ENCODE measurements around the gene TMEM242.
A peak's percentile ranks its signal among the peaks of the same experiment; 100 is the strongest.
"Not testable (repeated sequence)": the region's sequence is repeated elsewhere in the genome, so short reads cannot be mapped to it uniquely, and the experiment has no call there.

The TMEM242 gene

DNA sequence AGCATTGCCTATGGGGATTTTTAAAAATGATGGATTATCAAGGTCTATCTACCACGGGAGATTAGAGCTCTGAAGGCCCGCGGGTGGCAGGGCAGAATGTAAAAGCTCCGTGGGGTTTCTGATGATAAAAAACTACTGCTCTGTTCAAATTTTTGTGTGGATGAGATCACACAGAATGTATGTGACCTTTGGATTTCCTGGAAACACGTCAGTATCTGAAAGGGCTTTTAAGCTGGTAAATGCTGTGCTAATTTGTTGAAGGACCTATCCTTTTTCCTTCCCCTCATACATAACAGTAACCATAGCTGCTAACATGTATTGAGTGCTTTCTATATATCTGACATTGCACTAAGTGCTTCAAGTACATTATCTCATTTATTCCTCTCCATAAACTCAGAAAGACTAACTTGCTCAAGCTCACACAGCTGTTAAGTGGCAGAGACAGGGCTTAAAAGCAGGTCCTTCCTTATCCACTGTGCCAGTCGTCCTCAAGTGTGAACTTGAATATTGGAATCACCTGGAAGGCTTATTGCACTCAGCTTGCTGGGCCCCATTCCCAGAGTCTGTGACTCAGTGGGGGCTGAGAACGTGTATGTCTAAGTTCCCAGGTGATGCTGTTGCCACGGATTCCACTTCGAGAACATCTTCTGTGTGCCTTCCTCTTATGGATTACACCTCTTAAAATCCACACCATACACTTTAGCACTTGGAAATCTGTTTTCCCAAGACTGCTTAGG is 1.9 kb upstream of the TMEM242 start:
- DNase-seq (ENCODE audit: low read depth in 2 of 2, low spot score in 1 of 2), result no peak

DNA sequence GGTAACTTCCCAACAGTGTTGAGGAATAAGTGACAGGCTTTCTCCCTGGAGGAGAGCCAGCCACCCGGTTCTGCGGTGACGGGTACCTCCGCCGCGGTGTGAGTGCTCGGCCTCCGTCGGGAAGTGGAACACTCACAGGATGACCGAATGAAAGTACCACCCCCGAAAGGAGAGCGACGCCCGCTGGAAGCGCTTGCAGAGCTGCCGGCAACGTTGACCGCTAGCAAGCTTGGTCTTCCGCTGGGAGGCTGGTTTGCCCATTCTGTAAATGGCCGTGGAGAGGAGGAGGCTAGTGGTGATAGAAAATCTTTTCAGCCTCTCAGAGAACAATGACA is 614 bp upstream of the TMEM242 start:
- DNase-seq (ENCODE audit: low read depth in 2 of 2, low spot score in 1 of 2), result no peak

DNA sequence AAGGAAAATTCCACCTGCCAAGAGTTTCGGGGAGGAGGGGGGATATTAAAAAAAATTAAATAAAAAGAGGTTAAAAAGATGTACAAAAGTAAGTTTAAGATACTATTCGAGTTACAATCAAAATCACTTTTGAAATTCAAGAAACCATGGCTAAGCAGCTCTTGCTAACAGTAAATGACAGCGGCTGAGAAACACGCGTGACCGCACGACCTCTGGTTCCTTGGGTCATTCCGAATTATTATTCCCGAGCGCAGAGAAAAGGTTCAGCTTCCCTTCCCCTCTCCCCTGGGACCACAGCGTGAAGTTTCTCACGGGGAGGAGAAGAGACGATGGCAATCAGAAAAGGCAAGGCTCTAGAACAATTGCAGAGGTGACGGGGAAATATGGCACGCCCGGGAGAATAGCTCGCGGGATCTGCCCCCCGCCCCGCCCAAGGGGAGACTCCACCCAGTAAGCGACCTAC is 496 bp downstream of the TMEM242 start:
- peak; percentile 52 to 64 for DNase-seq (ENCODE audit: low read depth in 2 of 2, low spot score in 1 of 2)

DNA sequence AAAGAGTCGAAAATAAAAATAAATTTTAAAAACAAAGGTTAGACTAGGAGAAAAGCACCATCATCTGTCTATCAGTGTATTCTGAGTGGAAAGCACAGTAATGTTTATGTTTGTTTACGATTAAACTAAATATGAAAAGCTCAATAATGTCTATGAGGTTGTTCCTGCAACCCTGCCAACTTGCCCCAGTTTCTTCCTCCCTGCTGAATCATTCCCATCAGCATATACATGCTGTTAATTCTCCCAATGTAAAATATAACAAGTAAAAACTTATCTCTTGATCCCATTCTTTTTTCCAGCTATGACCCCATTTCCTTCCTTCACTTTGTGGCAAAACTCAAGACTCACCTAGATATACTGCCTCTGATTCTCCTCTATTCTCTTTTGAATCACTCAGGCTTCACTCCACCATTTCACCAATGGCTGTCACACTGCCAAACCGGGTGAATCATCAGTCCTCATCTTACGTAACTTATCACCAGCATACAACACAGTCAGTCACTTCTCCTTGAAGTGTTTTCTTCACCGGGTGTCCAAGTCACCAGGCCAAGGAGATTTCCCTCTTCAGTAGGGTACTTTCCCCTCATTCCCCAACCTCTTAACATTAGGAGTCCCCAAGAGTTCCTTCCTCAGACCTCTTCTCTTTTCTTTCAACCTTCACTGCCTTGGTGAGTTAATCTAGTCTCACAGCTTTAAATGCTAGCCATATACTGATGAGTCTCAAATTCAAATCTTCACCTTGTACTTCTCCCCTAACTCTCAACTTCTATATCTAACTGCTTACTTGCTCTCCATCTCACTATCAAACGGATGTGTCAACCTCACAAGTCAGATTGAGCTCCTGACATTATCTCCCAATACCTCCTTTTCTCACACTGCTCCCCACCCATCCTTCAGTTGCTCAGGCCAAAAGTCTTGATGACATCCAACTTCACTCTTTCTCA is 6.2 kb downstream of the TMEM242 start:
- no peak for DNase-seq (ENCODE audit: low read depth in 2 of 2, low spot score in 1 of 2)

DNA sequence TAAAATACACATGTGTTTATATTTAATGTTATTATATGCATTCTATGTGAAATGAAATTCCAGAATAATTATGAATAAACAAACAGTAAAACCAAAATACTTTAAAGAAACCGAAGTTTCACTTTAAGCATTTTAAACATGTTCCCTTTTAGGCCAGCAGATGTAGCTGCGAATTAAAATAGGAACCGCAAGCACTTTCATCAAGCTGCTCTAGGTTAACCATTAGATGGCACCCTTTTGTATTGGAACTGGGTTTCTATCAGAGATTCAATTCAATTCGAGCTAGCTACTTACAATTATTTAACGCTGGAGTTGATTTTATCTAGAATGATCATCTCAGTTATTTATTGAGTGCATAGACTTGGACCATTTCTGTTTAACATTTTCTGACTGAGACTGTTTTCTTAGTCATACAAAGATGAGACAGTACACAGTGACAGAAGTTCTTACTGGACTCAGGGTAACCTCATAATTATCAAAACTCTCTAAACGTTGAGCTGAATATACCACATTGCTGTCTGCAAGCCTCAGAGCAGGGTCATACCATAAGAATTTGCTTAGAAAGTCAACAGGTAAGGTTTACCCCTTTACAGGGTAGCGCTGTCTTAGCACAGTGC is 8.5 kb downstream of the TMEM242 start:
- DNase-seq (ENCODE audit: low read depth in 2 of 2, low spot score in 1 of 2), result no peak

GRCh38 chr6:157313531-157314467 is 9.5 kb downstream of the TMEM242 start:
- no peak for DNase-seq (ENCODE audit: low read depth in 2 of 2, low spot score in 1 of 2)

DNA sequence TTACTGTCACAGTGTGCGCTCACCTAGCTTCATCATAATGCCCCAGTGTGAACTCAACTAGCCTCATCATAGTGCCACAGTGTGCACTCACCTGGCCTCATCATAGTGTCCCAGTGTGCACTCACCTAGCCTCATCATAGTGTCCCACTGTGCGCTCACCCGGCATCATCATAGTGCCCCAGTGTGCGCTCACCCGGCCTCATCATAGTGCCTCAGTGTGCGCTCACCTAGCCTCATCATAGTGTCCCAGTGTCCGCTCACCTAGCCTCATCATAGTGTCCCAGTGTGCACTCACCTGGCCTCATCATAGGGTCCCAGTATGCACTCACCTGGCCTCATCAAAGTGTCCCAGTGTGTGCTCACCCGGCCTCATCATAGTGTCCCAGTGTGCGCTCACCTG is 10.6 kb downstream of the TMEM242 start:
- DNase-seq (ENCODE audit: low read depth in 2 of 2, low spot score in 1 of 2), result no peak

DNA sequence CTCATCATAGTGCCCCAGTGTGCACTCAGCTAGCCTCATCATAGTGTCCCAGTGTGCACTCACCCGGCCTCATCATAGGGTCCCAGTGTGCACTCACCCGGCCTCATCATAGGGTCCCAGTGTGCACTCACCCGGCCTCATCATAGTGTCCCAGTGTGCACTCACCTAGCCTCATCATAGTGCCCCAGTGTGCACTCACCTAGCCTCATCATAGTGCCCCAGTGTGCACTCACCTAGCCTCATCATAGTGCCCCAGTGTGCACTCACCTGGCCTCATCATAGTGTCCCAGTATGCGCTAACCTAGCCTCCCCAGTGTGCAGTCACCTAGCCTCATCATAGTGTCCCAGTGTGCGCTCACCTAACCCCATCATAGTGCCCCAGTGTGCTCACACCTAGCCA is 12.6 kb downstream of the TMEM242 start:
- not testable (repeated sequence) for DNase-seq (ENCODE audit: low read depth in 2 of 2, low spot score in 1 of 2)

- DNase-seq (ENCODE audit: low read depth in 2 of 2, low spot score in 1 of 2), result no peak
These were observed 15.7 kb downstream of the TMEM242 start for GRCh38 chr6:157307661-157308060.

DNA sequence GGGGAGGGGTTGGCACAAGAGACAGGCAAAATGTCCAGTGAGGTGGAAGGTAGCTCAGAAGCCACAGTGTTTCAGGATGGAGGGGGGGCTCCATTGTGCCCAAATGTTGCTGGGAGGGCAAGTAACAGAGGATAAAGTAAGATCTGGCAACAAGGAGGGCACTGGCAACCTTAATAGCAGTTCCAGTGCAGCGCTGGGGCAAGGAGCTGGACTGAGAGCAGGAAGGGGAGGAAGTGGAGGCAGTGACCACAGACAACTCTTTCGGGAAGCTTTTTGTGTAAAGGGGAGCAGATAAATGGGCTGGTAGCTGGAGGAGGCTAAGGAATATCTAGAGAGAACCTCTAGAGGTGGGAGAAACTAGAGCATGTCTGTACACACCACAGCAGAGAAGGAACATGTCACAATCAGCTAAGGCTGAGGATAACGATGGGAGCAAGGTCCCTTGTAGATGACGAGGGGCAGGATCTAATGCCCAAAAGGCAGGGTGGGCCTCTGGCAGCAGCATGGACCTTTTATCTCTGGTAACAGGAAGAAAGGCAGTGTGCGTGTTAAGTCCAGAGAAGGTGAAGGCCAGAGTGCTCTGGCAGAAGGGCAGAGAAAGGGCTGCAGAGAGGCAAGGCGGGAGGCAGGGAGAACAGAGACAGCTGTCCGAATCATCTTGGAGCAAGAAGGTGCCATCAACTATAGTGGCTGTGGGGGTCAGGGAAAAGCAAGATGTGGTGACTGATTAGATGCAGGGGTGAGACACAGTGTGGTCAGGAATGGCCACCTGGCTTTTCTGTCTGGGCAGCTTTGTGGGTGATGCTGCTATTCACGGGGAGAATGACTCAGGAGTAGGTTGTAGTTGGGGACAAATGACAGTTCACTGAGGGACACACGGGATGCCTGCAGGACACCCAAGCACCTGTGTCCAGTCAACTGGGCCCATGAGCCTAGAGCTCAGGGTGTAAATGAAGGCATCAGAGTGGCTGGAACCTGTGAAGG is 17.4 kb downstream of the TMEM242 start:
- DNase-seq (ENCODE audit: low read depth in 2 of 2, low spot score in 1 of 2), result no peak

GRCh38 chr6:157304899-157305663 is 18.2 kb downstream of the TMEM242 start:
- DNase-seq (ENCODE audit: low read depth in 2 of 2, low spot score in 1 of 2), result no peak

- no peak for DNase-seq (ENCODE audit: low read depth in 2 of 2, low spot score in 1 of 2)
These were observed 20.6 kb downstream of the TMEM242 start for GRCh38 chr6:157302736-157303135.

GRCh38 chr6:157300436-157300835 is 22.9 kb downstream of the TMEM242 start:
- no peak for DNase-seq (ENCODE audit: low read depth in 2 of 2, low spot score in 1 of 2)

DNA sequence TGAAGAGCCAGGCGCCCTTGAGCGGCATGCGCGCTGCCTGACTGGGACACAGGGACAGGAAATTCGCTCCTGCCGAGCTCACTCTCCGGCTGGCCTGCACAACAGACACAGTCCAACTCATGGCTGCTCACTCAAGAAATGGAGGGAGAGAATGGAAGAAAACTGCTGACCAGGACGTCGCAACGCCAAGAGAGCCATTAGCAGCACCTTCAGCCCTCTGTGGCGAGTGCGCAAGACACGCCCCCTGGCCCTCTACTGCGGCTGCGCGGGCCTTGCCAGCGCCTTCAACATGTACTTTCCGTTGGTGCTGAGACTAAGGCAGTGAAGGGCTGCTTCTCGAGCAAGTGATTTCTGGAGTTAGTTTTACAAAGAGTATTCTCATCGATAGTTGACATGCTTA is 23.3 kb downstream of the TMEM242 start:
- DNase-seq (ENCODE audit: low read depth in 2 of 2, low spot score in 1 of 2), result no peak

- no peak for DNase-seq (ENCODE audit: low read depth in 2 of 2, low spot score in 1 of 2)
These were observed 25.0 kb downstream of the TMEM242 start for GRCh38 chr6:157298216-157298724.

GRCh38 chr6:157294654-157295053 is 28.7 kb downstream of the TMEM242 start:
- DNase-seq (ENCODE audit: low read depth in 2 of 2, low spot score in 1 of 2), result no peak

- no peak for DNase-seq (ENCODE audit: low read depth in 2 of 2, low spot score in 1 of 2)
These were observed 29.5 kb downstream of the TMEM242 start for GRCh38 chr6:157293780-157294179.

DNA sequence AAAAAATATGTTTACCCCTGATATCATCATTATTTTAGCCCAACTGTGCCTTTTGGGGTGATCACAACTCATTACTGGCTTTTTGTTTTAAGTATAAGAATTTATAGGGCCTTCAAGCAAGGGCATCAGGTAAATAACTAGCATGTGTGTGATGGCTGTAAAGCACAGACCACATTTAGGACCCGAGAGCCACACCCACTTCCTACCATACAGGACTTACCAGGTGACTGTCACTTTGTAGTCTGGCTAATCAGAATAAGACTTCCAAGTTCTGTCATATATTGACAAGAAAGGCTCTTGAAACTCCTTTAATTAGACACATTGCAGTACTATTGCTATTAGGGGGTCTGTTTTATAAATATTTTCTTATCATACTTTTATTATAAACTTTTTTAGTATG is 31.1 kb downstream of the TMEM242 start:
- DNase-seq (ENCODE audit: low read depth in 2 of 2, low spot score in 1 of 2), result no peak

DNA sequence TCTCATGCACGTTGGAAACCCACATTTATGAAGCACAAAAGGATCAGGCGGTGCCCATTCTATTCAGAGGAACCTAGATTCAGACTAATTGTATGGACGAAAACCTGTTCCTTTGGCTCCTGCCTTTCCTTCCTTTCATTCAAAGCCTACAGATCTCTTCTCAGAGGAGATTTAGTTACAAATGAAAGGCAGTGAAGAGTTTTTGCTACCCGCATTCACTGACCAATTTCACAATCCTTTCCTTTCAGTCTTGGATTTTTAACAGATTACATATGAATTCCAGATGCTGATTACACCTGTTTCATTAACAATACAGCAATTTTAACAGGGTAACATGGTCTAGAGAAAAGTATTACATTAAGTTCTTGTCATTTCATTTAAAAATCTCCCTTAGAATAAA is 32.0 kb downstream of the TMEM242 start:
- DNase-seq (ENCODE audit: low read depth in 2 of 2, low spot score in 1 of 2), result no peak

Measured in stimulated activated CD8-positive, alpha-beta memory T cell treated with anti-CD3 and anti-CD28 coated beads, Interleukin-4, amount 100 ng/mL, for 4 hours (primary cell).